Non-pigmented ciliary epithelial cell (primary cell): Measurements from ENCODE around the gene BMP3.

Experiments
- DNase-seq: peaks from one replicate; pipeline ENCODE4 v3.0.0-alpha.2; 2010; ENCODE audit warnings: low read depth

Gene BMP3

GRCh38 chr4:81042578-81043365, 12.3 kb downstream of the BMP3 start:
- no peak for DNase-seq

DNA sequence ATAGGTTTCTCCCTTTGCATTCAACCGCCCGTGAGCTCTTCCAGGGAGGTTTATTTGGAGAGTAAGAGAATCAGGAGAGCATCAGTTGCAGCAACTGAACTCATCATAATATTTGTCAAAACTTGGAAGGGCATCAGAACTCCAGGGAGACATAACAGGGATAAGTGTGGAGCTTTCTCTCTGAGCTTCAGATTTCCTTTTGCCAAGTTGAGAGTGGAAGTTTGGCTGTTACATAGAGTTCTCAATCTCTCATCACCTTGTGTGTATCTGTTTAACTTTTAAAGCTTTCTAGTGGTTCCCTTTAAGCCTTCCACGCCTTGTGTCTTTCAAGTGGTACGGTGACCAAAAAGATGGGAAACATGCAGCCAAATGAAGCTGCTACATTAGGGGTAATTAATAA, 18.8 kb downstream of the BMP3 start:
- DNase-seq: no peak

DNA sequence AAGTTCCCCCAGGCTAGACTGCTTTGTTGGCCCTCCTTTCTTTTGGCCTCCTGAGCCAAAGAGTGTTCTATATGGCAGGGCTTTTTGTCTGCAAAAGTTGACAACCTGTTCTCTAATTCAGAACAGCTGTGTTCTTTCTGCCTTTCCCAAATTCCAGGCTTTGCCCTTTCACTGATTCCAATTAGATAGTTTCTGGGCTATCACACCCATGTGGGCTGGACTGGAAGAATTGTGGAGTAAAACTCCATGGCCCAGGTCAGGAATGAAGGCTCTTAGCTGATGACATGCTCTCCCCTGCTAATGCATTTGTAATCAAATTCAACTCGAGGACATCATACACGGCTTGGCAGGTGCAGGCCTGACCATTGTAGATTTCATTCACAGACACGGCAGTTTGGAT, 19.4 kb downstream of the BMP3 start:
- no peak for DNase-seq

GRCh38 chr4:81052119-81053068, 21.9 kb downstream of the BMP3 start:
- DNase-seq: no peak

- no peak for DNase-seq
These were observed 28.1 kb downstream of the BMP3 start for GRCh38 chr4:81058621-81059020.

GRCh38 chr4:81060587-81061343, 30.3 kb downstream of the BMP3 start:
- DNase-seq: no peak

DNA sequence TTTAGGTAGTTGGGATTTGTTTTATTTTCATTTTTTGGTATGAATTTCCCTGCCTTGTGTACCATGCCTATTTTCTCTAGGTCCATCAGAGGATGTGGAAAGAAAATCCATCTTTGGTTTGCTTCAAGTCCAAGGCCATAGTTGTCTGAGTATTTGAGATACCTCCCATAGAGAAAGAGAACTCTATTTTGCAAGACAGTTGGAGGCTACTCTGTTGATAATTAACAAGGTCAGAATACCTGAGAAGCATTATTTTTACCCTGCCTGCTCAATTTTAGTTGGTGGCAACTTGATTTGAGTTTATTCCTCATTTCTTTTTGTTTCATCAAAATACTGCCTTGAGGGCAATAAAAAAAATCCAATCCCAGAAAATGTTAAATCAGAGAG, 30.8 kb downstream of the BMP3 start:
- DNase-seq: no peak

DNA sequence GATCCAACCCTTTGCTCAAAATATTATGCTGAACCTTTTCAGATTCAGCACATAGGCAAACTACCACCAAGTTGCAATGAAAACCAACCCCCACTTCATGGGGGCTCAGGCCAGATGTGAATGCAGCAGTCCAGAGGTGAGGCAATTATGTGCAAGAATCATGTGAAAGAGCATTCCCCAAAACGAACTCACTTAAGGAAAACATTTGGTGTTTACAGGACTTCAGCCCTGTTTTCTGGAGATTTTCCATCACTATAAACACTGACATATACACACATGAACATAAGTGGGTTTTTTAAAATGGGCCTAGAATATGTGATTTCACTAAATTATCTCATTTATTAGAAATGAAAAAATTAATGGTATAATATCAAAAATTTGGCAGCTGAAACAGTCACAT, 31.5 kb downstream of the BMP3 start:
- no peak for DNase-seq

GRCh38 chr4:81065446-81065845, 34.9 kb downstream of the BMP3 start:
- DNase-seq: no peak

- DNase-seq: peak; percentile 72
These were observed 39.3 kb downstream of the BMP3 start for GRCh38 chr4:81069706-81070331.

GRCh38 chr4:81071013-81071412, 40.5 kb downstream of the BMP3 start:
- DNase-seq: no peak

DNA sequence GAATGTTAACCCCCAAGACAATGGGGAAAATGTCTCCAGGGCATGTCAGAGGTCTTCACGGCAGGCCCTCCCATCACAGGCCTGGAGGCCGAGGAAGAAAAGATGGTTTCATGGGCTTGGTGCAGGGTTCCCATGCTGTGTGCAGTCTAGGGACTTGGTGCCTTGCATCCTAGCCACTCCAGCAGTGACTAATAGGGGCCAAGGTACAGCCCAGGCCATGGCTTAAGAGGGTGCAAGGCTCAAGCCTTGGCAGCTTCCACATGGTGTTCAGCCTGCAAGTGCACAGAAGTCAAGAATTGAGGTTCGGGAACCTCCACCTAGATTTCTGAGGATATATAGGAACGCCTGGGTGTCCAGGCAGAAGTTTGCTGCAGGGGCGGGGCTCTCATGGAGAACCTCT, 50.6 kb downstream of the BMP3 start:
- DNase-seq: no peak

GRCh38 chr4:81084029-81084428, 53.5 kb downstream of the BMP3 start:
- DNase-seq: no peak

GRCh38 chr4:81084634-81085033, 54.1 kb downstream of the BMP3 start:
- no peak for DNase-seq

GRCh38 chr4:81085291-81085690, 54.8 kb downstream of the BMP3 start:
- no peak for DNase-seq

DNA sequence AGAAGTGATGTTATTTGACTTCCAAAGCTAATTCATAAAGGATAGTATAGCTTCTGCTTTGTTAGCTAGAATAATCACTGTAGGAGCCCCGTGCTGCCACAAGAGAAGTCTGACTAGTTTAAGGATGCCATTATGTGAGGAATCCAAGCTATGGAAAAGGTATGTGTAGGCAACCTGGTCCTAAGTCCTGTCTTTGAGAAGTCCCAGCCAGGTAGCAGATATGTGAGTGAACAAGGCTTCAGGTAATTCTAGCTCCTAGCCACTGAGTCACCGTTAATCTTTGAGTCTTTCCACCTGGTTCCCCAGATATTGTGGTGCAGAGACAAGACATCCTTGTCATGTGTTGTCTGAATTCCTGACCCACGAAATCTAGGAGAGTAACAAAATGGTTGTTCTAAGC, 55.5 kb downstream of the BMP3 start:
- no peak for DNase-seq

GRCh38 chr4:81093720-81094401, 63.4 kb downstream of the BMP3 start:
- no peak for DNase-seq

DNA sequence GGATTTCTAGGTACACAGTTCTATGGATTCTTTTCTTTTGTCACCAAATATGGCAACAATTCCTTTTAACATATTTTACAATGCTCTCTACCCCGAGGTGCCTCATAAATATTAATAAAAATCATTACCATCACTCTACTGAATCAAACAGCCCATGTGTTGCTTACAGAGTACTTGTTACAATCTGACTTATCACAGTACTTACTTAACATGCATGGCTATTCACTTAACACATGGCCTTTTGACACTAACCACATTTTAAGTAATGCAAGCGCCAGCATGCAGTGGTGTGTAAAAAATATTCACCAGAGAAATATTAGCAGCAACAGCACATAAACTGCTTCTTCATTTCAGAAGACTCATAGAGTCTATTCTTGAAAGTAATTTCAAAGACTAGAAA, 64.9 kb downstream of the BMP3 start:
- DNase-seq: no peak

- no peak for DNase-seq
These were observed 66.1 kb downstream of the BMP3 start for GRCh38 chr4:81096566-81096965.

DNA sequence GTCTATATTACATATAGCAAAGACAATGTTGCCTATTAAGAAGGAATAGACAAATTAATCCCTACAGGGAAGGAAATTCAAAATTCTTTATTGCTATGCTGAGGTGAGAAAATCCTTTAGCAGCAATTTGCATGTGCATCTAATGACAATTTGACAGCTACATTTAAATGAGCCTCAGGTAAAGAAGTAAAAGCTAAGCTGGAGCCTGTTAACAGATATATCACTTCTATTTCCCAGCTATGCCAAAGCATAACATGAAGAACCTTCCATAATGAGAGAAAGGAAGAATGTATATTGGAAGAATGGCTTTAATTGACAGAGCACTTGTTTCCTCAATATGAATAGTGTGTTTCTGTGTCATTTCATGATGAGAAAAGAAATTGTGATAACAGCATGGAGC, 71.6 kb downstream of the BMP3 start:
- no peak for DNase-seq

DNA sequence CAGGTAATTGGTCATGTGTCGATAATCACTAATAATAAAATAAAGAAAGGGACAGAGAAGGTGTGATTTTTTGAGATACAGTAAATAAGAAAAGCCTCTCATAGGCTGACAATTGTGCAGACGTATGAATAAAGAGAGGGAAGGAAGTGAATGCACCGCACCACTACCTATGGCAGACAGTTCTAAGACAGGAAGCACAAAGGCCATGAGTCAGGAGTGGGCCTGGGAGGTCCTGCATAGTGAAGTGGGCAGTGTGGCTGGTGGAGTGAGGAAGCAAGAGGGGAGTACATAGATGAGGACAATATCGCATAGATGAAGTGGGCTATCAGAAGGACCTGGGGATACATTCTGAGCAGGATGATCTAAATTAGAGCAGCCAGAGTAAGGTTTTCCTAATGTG, 75.6 kb downstream of the BMP3 start:
- no peak for DNase-seq
